Iris pigment epithelial cell (primary cell): Measurements from ENCODE around the gene OR14I1.

Experiments used
- DNase-seq: peaks from one replicate; pipeline ENCODE4 v3.0.0-alpha.2; 2011; ENCODE audit warnings: low read depth

Gene OR14I1

GRCh38 chr1:248702714-248703113 is at the start of gene OR14I1:
Gene OR14I1 (minus strand): TSS chr1:248702766.
- DNase-seq: no peak

GRCh38 chr1:248751635-248752034 is 49.1 kb upstream of the OR14I1 start:
- DNase-seq: no peak

- DNase-seq: no peak
Observed at GRCh38 chr1:248751142-248751541, 48.6 kb upstream of the OR14I1 start.

GRCh38 chr1:248750496-248750895 is 47.9 kb upstream of the OR14I1 start:
- DNase-seq: no peak

GRCh38 chr1:248748211-248748610 is 45.6 kb upstream of the OR14I1 start:
- no peak for DNase-seq

- no peak for DNase-seq
Observed at GRCh38 chr1:248740876-248741275, 38.3 kb upstream of the OR14I1 start.

- no peak for DNase-seq
Observed at GRCh38 chr1:248739572-248740205, 37.1 kb upstream of the OR14I1 start.

GRCh38 chr1:248737457-248737856 is 34.9 kb upstream of the OR14I1 start:
- no peak for DNase-seq

GRCh38 chr1:248736977-248737376 is 34.4 kb upstream of the OR14I1 start:
- DNase-seq: no peak

GRCh38 chr1:248733566-248733965 is 31.0 kb upstream of the OR14I1 start:
- no peak for DNase-seq

GRCh38 chr1:248730507-248731335 is 28.2 kb upstream of the OR14I1 start:
- DNase-seq: no peak

GRCh38 chr1:248714248-248714647 is 11.7 kb upstream of the OR14I1 start:
- peak; percentile 17 for DNase-seq

- DNase-seq: no peak
Observed at GRCh38 chr1:248710305-248710900, 7.8 kb upstream of the OR14I1 start.

- no peak for DNase-seq
Observed at GRCh38 chr1:248704606-248705005, 2.0 kb upstream of the OR14I1 start.

GRCh38 chr1:248703674-248704073 is 1.1 kb upstream of the OR14I1 start:
- DNase-seq: no peak

- no peak for DNase-seq
Observed at GRCh38 chr1:248699099-248699498, 3.5 kb downstream of the OR14I1 start.

- no peak for DNase-seq
Observed at GRCh38 chr1:248697907-248698306, 4.7 kb downstream of the OR14I1 start.

- DNase-seq: no peak
Observed at GRCh38 chr1:248696774-248697173, 5.8 kb downstream of the OR14I1 start.

GRCh38 chr1:248696261-248696660 is 6.3 kb downstream of the OR14I1 start:
- no peak for DNase-seq

- peak; percentile 21 for DNase-seq
Observed at GRCh38 chr1:248695451-248696132, 7.0 kb downstream of the OR14I1 start.

GRCh38 chr1:248691567-248692155 is 10.9 kb downstream of the OR14I1 start:
- no peak for DNase-seq
